Mesenchymal stem cell (in vitro differentiated cells and primary cell): ENCODE results near the gene GDPD1.

ENCODE experiments used
- DNase-seq: peaks from one replicate; pipeline ENCODE4 v3.0.0-alpha.2; 2013
- H2AFZ ChIP-seq: one replicate; pipeline ENCODE4 v1.6.1; 2013; ENCODE audit warnings: low read depth, mild to moderate bottlenecking, control low read depth, inconsistent platforms, low read length, moderate library complexity
- H2AK5ac ChIP-seq: 2 replicates; pipeline ENCODE4 v1.6.1; 2013; ENCODE audit warnings: low read length, moderate library complexity, mild to moderate bottlenecking, inconsistent platforms; ENCODE audit not compliant: severe bottlenecking
- H2BK120ac ChIP-seq: one replicate; pipeline ENCODE4 v1.6.1; 2013; ENCODE audit warnings: low read depth, mild to moderate bottlenecking, inconsistent platforms, low read length, moderate library complexity
- H2BK12ac ChIP-seq, 2 experiments: one replicate each; pipeline ENCODE4 v1.6.1; 2013; ENCODE audit warnings: inconsistent platforms in 2 of 2, low read length in 2 of 2, mild to moderate bottlenecking in 2 of 2, moderate library complexity in 2 of 2, control low read depth in 1 of 2
- H2BK15ac ChIP-seq: one replicate; pipeline ENCODE4 v1.6.1; 2013; ENCODE audit warnings: mild to moderate bottlenecking, low read depth, inconsistent platforms; ENCODE audit not compliant: poor library complexity, severe bottlenecking
- H2BK5ac ChIP-seq: 2 replicates; pipeline ENCODE4 v1.6.1; 2013; ENCODE audit warnings: low read depth, mild to moderate bottlenecking, low read length, control low read depth, inconsistent platforms; ENCODE audit not compliant: poor library complexity, severe bottlenecking
- H3K14ac ChIP-seq, 2 experiments: one replicate each; pipeline ENCODE4 v1.6.1; 2013; ENCODE audit warnings: inconsistent platforms in 2 of 2, low read length in 2 of 2, control low read depth in 1 of 2, mild to moderate bottlenecking in 1 of 2, moderate library complexity in 1 of 2
- H3K18ac ChIP-seq, 2 experiments: one replicate each; pipeline ENCODE4 v1.6.1; 2013; ENCODE audit warnings: inconsistent platforms in 2 of 2, low read length in 2 of 2, control low read depth in 1 of 2, low read depth in 1 of 2, mild to moderate bottlenecking in 1 of 2
- H3K23ac ChIP-seq, 2 experiments: one replicate each; pipeline ENCODE4 v1.6.1; 2013; ENCODE audit warnings: inconsistent platforms in 2 of 2, low read length in 2 of 2, mild to moderate bottlenecking in 2 of 2, moderate library complexity in 2 of 2, control low read depth in 1 of 2
- H3K27ac ChIP-seq: 2 replicates; pipeline ENCODE4 v1.5.1; 2013; ENCODE audit warnings: mild to moderate bottlenecking, moderate library complexity, low read length, control low read depth, inconsistent platforms; ENCODE audit not compliant: poor library complexity, severe bottlenecking
- H3K27me3 ChIP-seq, 2 experiments: 2 replicates each; pipeline versions ENCODE4 v1.6.1 to v1.7.0; 2013; ENCODE audit warnings: low read length in 2 of 2, mild to moderate bottlenecking in 2 of 2, moderate library complexity in 2 of 2, control low read depth in 1 of 2, inconsistent platforms in 1 of 2; ENCODE audit not compliant: control insufficient read depth in 1 of 2, insufficient read depth in 1 of 2
- H3K36me3 ChIP-seq, 2 experiments: 2 replicates each; pipeline versions ENCODE4 v1.6.1 to v1.7.0; 2013; ENCODE audit warnings: low read length in 2 of 2, control low read depth in 1 of 2, inconsistent platforms in 1 of 2, low read depth in 1 of 2, mild to moderate bottlenecking in 1 of 2; ENCODE audit not compliant: insufficient read depth in 2 of 2, control insufficient read depth in 1 of 2
- H3K4ac ChIP-seq, 2 experiments: one replicate each; pipeline ENCODE4 v1.6.1; 2013; ENCODE audit warnings: inconsistent platforms in 2 of 2, low read length in 2 of 2, mild to moderate bottlenecking in 2 of 2, moderate library complexity in 2 of 2, control low read depth in 1 of 2, low read depth in 1 of 2
- H3K4me1 ChIP-seq: 2 replicates; pipeline ENCODE4 v1.6.1; 2013; ENCODE audit warnings: low read depth, low read length, control low read depth; ENCODE audit not compliant: control insufficient read depth, insufficient read depth
- H3K4me2 ChIP-seq: 2 replicates; pipeline ENCODE4 v1.6.1; 2013; ENCODE audit warnings: low read length, mild to moderate bottlenecking, inconsistent platforms; ENCODE audit not compliant: poor library complexity, severe bottlenecking
- H3K4me3 ChIP-seq, 2 experiments: 2 replicates each; pipeline versions ENCODE4 v1.5.1 to v1.7.0; 2013; ENCODE audit warnings: low read length in 2 of 2, mild to moderate bottlenecking in 2 of 2, control low read depth in 1 of 2, low read depth in 1 of 2; ENCODE audit not compliant: insufficient read depth in 1 of 2
- H3K79me1 ChIP-seq: replicated peaks from 2 replicates; pipeline ENCODE4 v1.6.1; 2013; ENCODE audit warnings: mild to moderate bottlenecking, control low read depth, low read length, inconsistent platforms; ENCODE audit not compliant: poor library complexity, severe bottlenecking
- H3K9ac ChIP-seq: 2 replicates; pipeline ENCODE4 v1.7.0; 2013; ENCODE audit warnings: mild to moderate bottlenecking, low read length, moderate library complexity
- H3K9me3 ChIP-seq: 2 replicates; pipeline ENCODE4 v1.7.0; 2013; ENCODE audit warnings: mild to moderate bottlenecking, low read length; ENCODE audit not compliant: control insufficient read depth
- H4K8ac ChIP-seq: one replicate; pipeline ENCODE4 v1.6.1; 2013; ENCODE audit warnings: inconsistent platforms, mild to moderate bottlenecking, low read length, moderate library complexity
- H4K91ac ChIP-seq: one replicate; pipeline ENCODE4 v1.6.1; 2013; ENCODE audit warnings: mild to moderate bottlenecking, low read length, inconsistent platforms
- WGBS: methylation state at CpG from one replicate; pipeline ENCODE4 v1.1.7; 2013; ENCODE audit warnings: mixed read lengths; 5-methylcytosine and 5-hydroxymethylcytosine counted together

The GDPD1 gene

DNA sequence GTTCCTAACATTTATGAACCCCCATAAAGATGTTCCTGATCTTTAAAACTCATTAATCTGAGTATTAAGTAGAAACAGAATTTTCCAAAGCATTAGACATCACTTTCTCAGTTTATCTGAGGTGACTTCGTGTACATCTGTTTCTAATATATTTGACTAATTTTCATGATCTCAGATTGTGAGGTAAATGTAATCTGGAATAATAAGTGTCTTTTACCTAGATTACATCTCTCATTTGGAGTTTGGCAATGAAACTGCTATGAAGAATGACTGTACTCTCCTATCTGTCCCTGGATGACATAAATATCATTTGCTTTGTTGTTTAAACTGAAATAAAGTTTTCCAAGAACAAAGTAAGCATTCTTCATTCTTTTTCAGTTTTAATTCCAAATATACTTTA, 55.3 kb downstream of the GDPD1 start:
- no peak overlapping the region for H2BK120ac ChIP-seq
- no peak overlapping the region for H3K4ac ChIP-seq
- H4K8ac ChIP-seq, result no peak overlapping the region
- H4K91ac ChIP-seq, result no peak overlapping the region
- H3K23ac ChIP-seq, result no peak overlapping the region
- H3K4me2 ChIP-seq, result no peak overlapping the region
- H3K9ac ChIP-seq, result no peak overlapping the region
- no peaks in the 10 kb centered on the region for H3K9me3 ChIP-seq
- H3K27ac ChIP-seq, result no peak overlapping the region
- H2BK5ac ChIP-seq, result no peak overlapping the region
- H2BK12ac ChIP-seq, result no peak overlapping the region
- no peak overlapping the region for H3K18ac ChIP-seq
- H2AK5ac ChIP-seq, result no peak overlapping the region
- no peak overlapping the region for H3K4me3 ChIP-seq
- no peaks in the 10 kb centered on the region for H3K36me3 ChIP-seq
- H2BK15ac ChIP-seq, result no peak overlapping the region
- H3K14ac ChIP-seq, result no peak overlapping the region
- no peak for DNase-seq
- no peaks in the 10 kb centered on the region for H3K4me1 ChIP-seq
- WGBS, result no CpG with 5 or more reads among the region's 1 CpG
- no peak overlapping the region for H2AFZ ChIP-seq
- no peaks in the 10 kb centered on the region for H3K27me3 ChIP-seq
- H3K79me1 ChIP-seq, result no peaks in the 10 kb centered on the region

DNA sequence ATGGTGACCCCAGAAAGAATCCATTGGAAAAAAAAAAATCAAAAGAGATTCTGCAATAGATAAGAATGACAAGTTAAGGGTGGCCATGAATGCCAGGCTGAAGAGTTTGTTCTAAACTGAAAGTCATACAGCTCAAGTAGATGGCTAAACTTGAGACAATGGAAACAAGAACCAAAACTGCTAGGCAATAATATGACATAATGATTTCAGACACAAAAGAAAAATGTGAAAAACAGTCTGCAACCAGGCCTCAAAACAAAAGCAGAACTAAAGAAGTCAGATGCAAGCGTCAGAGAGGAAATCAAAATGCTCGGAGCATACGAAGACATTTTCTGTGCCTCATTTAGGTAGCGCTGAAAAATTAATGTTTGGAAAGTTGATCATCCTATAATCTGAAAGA, 56.7 kb downstream of the GDPD1 start:
- Histone ChIP-seq H3K18ac (no peak overlapping the region), H3K9me3 (no peaks in the 10 kb centered on the region), H2BK5ac (no peak overlapping the region), H4K8ac (no peak overlapping the region), H3K4ac (no peak overlapping the region), H3K14ac (no peak overlapping the region), H2AFZ (no peak overlapping the region), H4K91ac (no peak overlapping the region), H3K27me3 (no peaks in the 10 kb centered on the region), H2BK120ac (no peak overlapping the region), H2AK5ac (no peak overlapping the region), H3K79me1 (no peaks in the 10 kb centered on the region), H3K27ac (no peak overlapping the region), H3K9ac (no peak overlapping the region), H2BK15ac (no peak overlapping the region), H3K4me1 (no peaks in the 10 kb centered on the region), H2BK12ac (no peak overlapping the region), H3K23ac (no peak overlapping the region), H3K4me3 (no peak overlapping the region), H3K36me3 (no peaks in the 10 kb centered on the region), H3K4me2 (no peak overlapping the region)
- WGBS, result 96% methylated on average over 3 of the region's 4 CpGs
- no peak for DNase-seq

DNA sequence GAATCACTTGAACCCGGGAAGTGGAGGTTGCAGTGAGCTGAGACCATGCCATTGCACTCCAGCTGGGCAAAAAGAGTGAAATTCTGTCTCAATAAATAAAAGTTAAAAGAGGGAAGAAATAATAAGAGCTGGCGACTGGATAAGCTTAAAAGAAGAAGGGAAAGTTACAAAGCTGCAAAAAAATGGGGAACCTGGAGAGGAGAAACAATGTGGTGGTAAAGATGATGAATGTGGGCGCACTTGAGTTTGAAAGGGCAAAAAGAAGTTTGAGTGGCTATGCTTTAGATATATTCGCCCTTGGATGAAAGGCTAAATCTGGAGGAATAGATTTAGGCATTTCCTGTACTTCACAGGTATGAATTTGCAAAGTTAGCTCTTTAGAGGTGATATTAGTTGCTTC, 58.1 kb downstream of the GDPD1 start:
- Histone ChIP-seq H3K79me1 (no peaks in the 10 kb centered on the region), H3K4me3 (no peak overlapping the region), H3K4ac (no peak overlapping the region), H2BK15ac (no peak overlapping the region), H2AFZ (no peak overlapping the region), H3K14ac (no peak overlapping the region), H3K18ac (no peak overlapping the region), H3K36me3 (no peaks in the 10 kb centered on the region), H2BK12ac (no peak overlapping the region), H4K91ac (no peak overlapping the region), H3K4me2 (no peak overlapping the region), H2BK120ac (no peak overlapping the region), H3K27me3 (no peaks in the 10 kb centered on the region), H3K23ac (no peak overlapping the region), H3K9me3 (no peaks in the 10 kb centered on the region), H2BK5ac (no peak overlapping the region), H4K8ac (no peak overlapping the region), H3K4me1 (no peaks in the 10 kb centered on the region), H3K27ac (no peak overlapping the region), H2AK5ac (no peak overlapping the region), H3K9ac (no peak overlapping the region)
- 92% methylated on average over 4 of the region's 4 CpGs for WGBS
- DNase-seq, result no peak

- Histone ChIP-seq H3K23ac (no peak overlapping the region), H3K14ac (no peak overlapping the region), H3K18ac (no peak overlapping the region), H2BK5ac (no peak overlapping the region), H3K27me3 (no peaks in the 10 kb centered on the region), H3K4ac (no peak overlapping the region), H3K4me1 (no peaks in the 10 kb centered on the region), H2BK15ac (no peak overlapping the region), H4K8ac (no peak overlapping the region), H2AFZ (no peak overlapping the region), H2BK12ac (no peak overlapping the region), H3K9ac (no peak overlapping the region), H3K4me3 (no peak overlapping the region), H2AK5ac (no peak overlapping the region), H4K91ac (no peak overlapping the region), H3K36me3 (no peaks in the 10 kb centered on the region), H2BK120ac (no peak overlapping the region), H3K9me3 (no peaks in the 10 kb centered on the region), H3K4me2 (no peak overlapping the region), H3K79me1 (no peaks in the 10 kb centered on the region), H3K27ac (no peak overlapping the region)
- 74% methylated on average over 4 of the region's 4 CpGs for WGBS
- DNase-seq, result peak; percentile 42
Measured at GRCh38 chr17:59284317-59284716, 64.0 kb downstream of the GDPD1 start.
